Motor neuron (in vitro differentiated cells): Measurements from ENCODE around the gene MCAM. TPM values are rescaled to one million over a fixed set of nuclear protein-coding genes. Genes with fewer than 3 reads are reported as not detected.
A peak's percentile ranks its signal among the peaks of the same experiment; 100 is the strongest.

Experiments
- ATAC-seq, 8 experiments: fragments of 200-7000 bp; cut with Tn5 transposase; replicated peaks in 6 of 8; 2 replicates each; pipeline ENCODE4 v1.8.0; 2021; ENCODE audit warnings: mild to moderate bottlenecking in 8 of 8, moderate library complexity in 8 of 8
- H3K27ac ChIP-seq, 2 donors: fragments of 250-450 bp; sonication (Bioruptor Pico); 2 replicates each; pipeline ENCODE4 v1.9.0; 2021; ENCODE audit warnings: antibody characterized with exemption in 2 of 2, mild to moderate bottlenecking in 2 of 2, moderate library complexity in 1 of 2
- H3K4me1 ChIP-seq, 2 donors: fragments of 250-450 bp; sonication (Bioruptor Pico); replicated peaks in 1 of 2; 2 replicates each; pipeline ENCODE4 v1.6.1; 2021; ENCODE audit warnings: antibody characterized with exemption in 2 of 2, mild to moderate bottlenecking in 2 of 2, moderate library complexity in 1 of 2
- H3K4me3 ChIP-seq, 5 donors: fragments of 250-450 bp; sonication (Bioruptor Pico); 2 replicates each; pipeline ENCODE4 v1.9.0; 2021; ENCODE audit warnings: antibody characterized with exemption in 5 of 5, mild to moderate bottlenecking in 5 of 5, moderate library complexity in 4 of 5
- WGBS, 10 experiments: fragments of 450-650 bp; shearing (Covaris generic); methylation state at CpG; one replicate each; pipeline ENCODE4 v1.0.0; 2022; 5-methylcytosine and 5-hydroxymethylcytosine counted together
- in situ Hi-C, 9 experiments: fragments of 400-800 bp; cut with MboI; loops; one replicate each; pipeline ENCODE4 v1.15.0; 2021; ENCODE audit warnings: low sequenced_read_pairs in 9 of 9, low pct_unique_long_range_greater_than_20kb in 2 of 9; ENCODE audit not compliant: unreplicated experiment in 9 of 9
- total RNA-seq, 8 experiments: library from RNA; unstranded; fragments of 300-600 nt; gene quantifications; 2 replicates each; pipeline versions ENCODE4 v1.2.3 to v1.2.4, GENCODE V29; 2022

MCAM gene
- total RNA-seq, 8 experiments from 2014 or later: 2.0 to 78.9 (median 10.4) TPM

DNA sequence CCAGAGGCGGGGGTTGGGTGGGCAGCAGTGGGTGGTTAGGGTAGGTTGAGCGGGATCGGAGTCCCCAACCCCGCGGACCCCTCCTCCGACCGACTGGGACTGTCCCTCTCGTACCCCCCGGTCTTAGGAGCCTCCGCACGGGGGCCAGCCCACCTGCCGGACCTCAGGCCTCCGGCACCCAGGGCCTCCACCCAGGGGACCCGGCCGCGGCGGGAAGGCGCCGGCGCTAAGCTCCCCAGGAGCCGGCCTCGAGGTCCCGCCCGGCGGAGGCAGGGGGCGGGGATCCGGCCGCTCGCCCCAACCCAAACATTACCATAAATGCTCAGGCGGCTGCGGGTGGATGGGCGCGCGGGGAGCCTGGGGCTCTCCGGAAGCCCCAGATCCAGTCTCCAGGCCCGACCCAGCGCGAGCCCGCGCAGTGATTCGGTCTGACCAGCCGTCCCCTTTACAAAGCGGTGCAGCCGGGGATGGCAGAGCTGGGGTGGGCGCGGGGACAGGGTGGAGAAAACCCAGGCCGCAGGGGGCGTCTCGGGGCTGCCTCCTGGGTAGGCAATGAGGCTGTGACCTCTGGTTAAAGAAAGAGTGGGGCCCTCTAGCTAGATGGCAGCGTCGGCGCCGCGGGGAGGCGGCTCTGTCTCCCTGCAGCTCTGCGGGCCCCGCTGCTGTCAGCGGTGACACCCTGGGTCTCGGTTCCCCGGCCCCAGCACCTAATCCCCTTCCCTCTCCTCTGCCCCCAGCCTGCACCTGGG is 4.0 kb upstream of the MCAM start:
- no CpG with 5 or more reads among the region's 60 CpGs for WGBS, 10 experiments
- H3K27ac ChIP-seq: peak overlapping the region; percentile 23 to 55
- H3K4me1 ChIP-seq: peaks cover 43 to 51% of the 10 kb centered on the region in 2 donors
- H3K4me3 ChIP-seq: peak overlapping the region in 4 of 5 donors; percentile 1 to 18 (median 14)
- peak in 7 of 8 experiments; percentile 14 to 80 (median 44) for ATAC-seq
- in situ Hi-C loops: no loop called here

DNA sequence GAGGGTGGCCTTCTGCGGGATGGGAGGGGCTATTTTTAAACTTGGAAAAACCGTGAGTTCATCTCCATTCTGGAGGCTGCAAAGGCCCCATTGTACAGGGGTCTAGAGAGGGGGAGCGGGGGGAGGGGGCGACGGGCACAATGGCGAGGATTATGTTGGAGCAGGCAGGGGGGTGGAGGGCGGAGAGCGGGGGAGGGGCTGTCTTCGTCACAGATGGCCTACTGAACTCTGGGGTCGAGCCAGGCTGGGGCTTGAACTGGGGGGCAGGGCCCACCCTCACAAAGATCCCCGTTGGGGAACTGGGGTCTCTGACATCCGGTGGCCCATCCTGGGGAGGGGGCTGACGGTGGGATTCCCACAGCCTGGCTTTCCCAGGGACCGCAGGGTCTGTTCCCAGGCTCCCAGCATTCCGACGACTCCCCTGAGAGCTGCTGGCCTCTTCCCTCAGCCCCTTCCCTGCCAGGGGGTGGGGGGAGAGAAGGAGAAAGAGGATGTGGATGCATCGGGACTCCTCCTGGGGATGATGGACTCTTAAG is 3.4 kb upstream of the MCAM start:
- in situ Hi-C loops: no loop called here
- H3K4me3 ChIP-seq: peak overlapping the region in 3 of 5 donors; percentile 1 to 18 (median 18)
- ATAC-seq: peak in 4 of 8 experiments; percentile 3 to 20 (median 10)
- H3K27ac ChIP-seq: peak overlapping the region; percentile 1 to 23
- H3K4me1 ChIP-seq: peaks cover 49 to 57% of the 10 kb centered on the region in 2 donors
- 10 to 80% methylated on average over 1 to 2 of the region's 17 CpGs; no CpG with 5 or more reads in 8 of the 10 experiments for WGBS, 10 experiments

DNA sequence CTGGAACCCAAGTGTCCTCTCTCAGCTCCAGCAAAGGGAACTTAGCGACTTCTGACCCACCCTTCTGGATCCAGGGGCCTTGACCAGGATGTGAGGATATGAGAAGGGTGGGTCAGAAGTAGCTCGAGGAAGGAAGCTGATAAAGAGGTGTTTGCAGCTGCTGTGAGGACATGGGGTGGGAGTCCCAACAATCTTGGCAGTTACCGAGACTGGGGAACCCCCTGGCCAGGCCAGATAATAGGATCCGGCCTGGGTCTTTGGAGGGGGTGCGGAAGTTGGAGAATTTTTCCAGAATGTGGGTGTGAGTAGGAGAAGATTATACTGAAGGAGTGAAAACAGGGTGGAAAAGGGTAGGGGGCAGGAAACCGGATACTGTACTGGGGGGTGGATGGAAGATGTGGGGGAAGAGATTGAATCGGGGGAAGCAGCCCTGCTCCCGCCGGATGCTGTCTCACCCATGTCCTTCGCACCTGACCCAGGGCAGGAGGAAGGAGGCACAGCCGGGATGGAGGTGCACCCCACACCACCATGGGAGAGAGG is 2.8 kb upstream of the MCAM start:
- WGBS, 10 experiments: 43 to 67% (median 61%) methylated on average over 1 to 3 of the region's 11 CpGs; no CpG with 5 or more reads in 7 of the 10 experiments
- ATAC-seq: no peak
- Histone ChIP-seq H3K4me1 (peaks cover 53 to 60% of the 10 kb centered on the region in 2 donors), H3K27ac (no peak overlapping the region), H3K4me3 (no peak overlapping the region)
- in situ Hi-C loops: no loop called here

DNA sequence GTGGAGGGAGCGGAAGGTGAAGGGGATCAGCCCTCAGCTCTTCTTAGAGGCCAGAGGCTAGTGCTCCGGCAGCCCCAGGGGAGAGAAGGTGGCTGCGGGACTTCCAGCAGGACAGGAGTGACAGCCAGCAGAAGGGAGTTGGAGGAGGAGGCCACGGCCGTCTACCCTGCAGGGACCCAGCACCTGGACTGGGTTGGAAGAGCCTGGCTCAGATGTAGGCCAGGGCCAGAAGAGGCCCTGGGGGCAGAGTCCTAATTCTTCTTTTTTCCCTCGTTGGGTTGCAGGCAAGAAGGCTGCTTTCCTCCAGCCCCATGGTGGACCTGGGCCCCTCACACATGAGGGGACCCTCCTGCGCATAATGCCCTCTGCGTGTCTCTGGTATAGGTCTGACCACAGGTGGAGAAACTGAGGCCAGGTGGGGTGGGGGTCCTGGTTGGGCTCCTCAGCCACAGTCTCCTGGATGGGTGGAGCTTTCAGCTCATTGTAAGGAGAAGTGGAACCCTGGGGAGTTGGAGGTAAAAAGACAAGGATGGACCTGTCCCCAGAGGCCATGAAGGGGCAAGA is 2.3 kb upstream of the MCAM start:
- Histone ChIP-seq H3K27ac (no peak overlapping the region), H3K4me3 (no peak overlapping the region), H3K4me1 (peaks cover 53 to 60% of the 10 kb centered on the region in 2 donors)
- ATAC-seq: no peak
- in situ Hi-C loops: no loop called here
- 60 to 100% (median 95%) methylated on average over 1 to 2 of the region's 8 CpGs; no CpG with 5 or more reads in 6 of the 10 experiments for WGBS, 10 experiments

DNA sequence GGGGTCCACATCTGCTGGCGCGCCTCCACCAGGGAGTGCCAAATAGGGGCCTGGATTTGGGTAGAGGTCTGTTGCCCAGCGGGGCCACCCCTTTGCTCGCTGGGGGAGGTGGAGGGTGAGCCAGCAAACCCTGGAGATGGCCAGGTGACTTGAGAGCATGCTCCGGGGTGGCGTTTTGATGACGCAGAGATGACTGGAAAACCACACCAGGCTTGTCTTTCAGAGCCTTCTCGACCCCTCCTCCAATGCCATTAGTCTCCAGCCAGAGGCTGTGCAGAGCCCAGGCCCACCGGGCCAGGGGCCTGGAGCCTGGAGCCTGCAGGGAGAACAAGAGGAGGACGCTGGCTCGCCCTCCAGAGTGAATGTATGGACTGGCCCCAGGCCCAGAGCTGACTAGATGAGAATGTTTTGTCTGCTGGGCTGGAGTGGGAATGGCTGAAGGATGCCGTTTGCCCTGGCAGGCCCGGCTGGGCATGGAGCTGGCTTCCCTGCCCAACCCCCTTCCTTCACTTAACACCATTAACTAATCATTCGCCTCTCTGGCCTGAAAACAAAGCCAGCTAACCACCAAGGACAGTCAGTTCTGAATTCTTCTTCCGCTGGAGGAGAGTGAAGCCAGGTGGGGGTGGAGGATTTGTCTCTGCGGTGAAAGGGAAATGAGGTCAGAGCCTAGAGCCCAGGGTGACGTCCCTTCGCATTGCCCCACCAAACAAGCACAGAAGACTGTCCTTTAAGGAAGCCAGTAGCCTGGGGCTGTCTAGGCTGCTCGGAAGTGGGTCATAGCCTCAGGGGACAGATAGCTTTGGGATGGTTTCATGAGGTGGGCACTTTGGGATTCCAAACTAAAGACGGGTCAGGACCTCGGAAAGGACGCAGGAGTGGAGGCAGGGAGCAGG is 1.6 kb upstream of the MCAM start:
- 27 to 80% (median 63%) methylated on average over 2 to 15 of the region's 22 CpGs; no CpG with 5 or more reads in 2 of the 10 experiments for WGBS, 10 experiments
- Histone ChIP-seq H3K4me3 (no peak overlapping the region), H3K4me1 (peaks cover 50 to 55% of the 10 kb centered on the region in 2 donors), H3K27ac (no peak overlapping the region)
- in situ Hi-C loops: no loop called here
- no peak for ATAC-seq

DNA sequence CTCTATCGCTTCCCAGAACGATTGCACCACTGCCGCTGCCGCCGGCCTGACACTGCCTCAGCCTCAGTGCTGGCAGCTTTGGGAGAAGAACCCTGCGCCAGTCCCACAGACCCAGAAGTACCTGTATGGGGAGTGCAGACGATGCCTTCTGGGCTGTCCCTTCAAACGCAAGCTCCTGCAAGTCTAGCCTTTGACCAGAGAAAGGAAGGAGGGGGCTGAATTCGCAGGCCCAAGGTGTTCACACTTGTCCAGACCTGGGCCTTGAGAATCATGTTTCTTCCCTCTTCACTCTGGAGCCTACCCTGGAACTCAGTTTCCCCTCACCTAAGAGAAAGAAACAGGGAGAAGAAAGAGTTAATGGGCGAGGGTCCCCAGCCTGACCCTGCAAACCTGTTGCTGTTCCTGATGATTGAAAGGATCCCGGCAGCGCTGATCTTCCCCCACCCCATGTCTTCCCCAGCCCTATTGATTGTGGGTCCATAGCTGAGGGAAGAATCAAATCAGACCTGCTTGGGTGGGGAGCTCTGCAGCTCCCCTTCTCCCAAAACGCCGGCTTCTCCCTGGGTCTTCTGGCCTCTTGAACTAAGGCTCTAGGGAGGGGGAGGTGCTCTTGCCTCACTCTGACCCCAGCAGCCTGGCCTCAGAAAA is 786 bp upstream of the MCAM start:
- Histone ChIP-seq H3K4me1 (peaks cover 50 to 55% of the 10 kb centered on the region in 2 donors), H3K4me3 (peak overlapping the region in 2 of 5 donors; percentile 53 to 81), H3K27ac (no peak overlapping the region)
- in situ Hi-C loops: no loop called here
- no peak for ATAC-seq
- 23 to 100% (median 65%) methylated on average over 1 to 8 of the region's 14 CpGs; no CpG with 5 or more reads in 2 of the 10 experiments for WGBS, 10 experiments

DNA sequence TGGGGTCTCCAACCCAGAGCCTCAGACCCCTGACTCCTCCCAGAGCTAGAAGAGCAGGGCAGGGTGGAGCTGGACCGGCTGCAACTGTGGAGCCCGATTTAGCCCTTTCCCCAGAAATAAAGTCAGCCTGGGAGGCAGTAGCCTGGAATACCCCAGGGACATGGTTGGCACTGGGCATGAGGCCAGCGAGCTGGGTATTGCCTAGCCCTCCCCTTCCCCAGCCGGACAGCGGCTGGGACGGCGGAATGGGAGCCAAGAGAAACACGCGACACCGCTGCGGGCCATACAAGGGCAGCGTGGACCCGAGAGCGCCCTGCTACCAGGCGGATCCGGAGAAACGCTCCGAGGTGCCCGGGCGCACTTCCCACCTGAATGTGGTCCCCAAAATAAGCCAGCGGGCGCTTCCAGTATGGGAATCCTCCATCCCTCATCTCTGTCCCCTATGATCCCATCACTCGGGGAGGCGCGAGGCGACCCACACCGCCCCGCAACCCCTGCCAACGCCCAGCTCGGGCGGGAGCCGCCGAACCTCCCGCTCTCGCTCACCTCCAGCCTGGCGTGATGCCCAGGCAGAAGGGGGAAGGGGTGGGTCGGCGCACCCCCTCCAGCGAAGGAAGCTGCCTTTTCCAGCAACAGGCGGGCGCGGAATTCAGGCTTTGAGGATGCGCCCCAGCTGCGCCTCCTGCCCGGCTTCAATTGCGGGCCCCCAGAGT is 758 bp downstream of the MCAM start:
- Histone ChIP-seq H3K4me3 (peak overlapping the region; percentile 32 to 81 (median 38)), H3K27ac (no peak overlapping the region), H3K4me1 (peaks cover 46 to 52% of the 10 kb centered on the region in 2 donors)
- ATAC-seq: peak in 6 of 8 experiments; percentile 0 to 31 (median 7)
- whole genome bisulfite sequencing, 10 experiments: 0 to 3% (median 0%) methylated on average over 1 to 5 of the region's 46 CpGs; no CpG with 5 or more reads in 5 of the 10 experiments
- in situ Hi-C loops: no loop called here

DNA sequence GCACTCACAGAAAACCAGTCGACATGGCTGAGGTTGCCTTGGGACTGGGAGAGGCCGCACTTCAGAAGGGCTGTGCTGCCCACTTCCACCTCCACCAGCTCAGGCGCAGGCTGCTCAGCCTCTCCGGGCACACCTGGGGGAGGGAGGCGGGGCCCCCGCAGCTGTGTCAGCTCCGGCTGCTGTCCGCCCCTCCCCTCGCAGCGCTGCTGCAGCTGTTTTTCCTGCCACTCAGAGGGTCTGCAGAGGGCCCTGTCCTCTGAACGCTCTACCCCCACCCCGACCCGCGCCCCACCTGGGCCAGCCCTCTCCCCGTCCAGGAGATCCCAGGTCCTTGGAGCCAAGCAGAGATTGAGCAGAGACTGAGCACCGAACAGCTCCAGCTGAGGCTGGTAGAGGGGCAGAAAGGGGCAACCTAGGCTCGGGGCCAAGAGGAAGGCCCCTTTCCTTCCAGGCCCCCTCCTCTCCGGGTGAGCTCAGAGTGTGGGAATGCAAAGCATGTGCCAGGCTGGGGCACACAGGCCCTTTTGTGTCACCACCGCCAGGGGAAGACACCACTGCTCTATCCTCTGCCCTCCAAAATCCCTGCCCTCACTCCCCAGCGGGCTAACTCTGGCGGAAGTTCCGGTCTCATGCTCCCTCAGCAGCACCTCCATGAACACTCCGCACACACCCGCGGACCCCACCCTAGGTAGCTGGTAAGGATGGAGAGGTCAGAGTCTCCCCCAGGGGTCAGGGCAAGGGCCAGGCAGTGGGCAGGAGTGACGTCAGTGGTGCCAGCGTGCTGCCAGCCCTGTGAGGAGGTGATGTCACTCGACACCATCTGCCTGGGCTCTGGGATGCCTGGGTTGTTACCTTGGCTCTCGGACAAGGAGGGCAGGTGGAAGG is 1.6 kb downstream of the MCAM start:
- H3K27ac ChIP-seq: no peak overlapping the region

DNA sequence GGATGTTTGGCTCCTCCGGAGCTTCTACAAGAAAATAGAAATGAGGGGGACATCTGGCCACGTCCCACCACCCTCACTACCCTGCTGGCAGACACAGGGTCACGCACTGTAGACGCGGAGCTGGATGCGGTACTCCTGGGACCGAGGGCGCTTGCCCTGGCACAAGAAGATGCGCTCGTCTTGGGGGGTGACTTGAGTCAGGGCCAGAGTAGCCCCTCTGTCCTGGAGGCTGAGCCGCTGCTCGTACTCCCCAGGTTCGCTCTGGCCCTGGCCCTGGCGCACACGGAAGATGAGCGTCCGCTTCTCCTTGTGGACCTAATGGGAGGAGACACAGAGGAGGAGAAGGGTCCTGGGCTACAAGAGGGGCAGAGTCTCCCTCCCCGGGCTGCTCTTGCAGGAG is 2.2 kb downstream of the MCAM start:
- Histone ChIP-seq H3K4me1 (peaks cover 34 to 37% of the 10 kb centered on the region in 2 donors), H3K27ac (no peak overlapping the region), H3K4me3 (no peak overlapping the region)
- WGBS, 10 experiments: 87% methylated on average over 4 of the region's 18 CpGs; no CpG with 5 or more reads in 9 of the 10 experiments
- in situ Hi-C loops: no loop called here
- no peak for ATAC-seq

More for the DNA sequence above, 1.6 kb downstream of the MCAM start:
- WGBS, 10 experiments: 0 to 40% (median 10%) methylated on average over 1 to 5 of the region's 29 CpGs; no CpG with 5 or more reads in 5 of the 10 experiments
- peak overlapping the region; percentile 32 to 81 (median 38) for H3K4me3 ChIP-seq
- in situ Hi-C loops: no loop called here
- ATAC-seq: peak in 4 of 8 experiments; percentile 7 to 30 (median 16)
- H3K4me1 ChIP-seq: peaks cover 40 to 44% of the 10 kb centered on the region in 2 donors

DNA sequence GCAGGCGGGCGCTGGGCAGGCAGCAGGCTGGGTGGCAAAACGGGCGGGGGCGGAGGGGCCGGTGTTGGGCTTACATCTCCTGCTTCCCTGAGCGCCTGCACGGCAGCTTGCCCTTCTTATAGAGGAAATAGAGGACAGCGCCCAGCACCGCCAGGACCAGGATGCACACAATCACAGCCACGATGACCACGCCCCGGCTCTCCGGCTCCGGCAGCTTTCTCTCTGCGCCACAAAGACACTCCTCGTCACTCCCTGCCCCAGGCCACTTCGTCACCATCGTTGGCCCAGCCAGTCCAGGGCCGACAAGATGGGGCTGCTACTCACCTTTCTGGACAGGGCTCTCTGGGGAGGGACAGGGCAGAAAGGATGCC is 6.3 kb downstream of the MCAM start:
- no peak for ATAC-seq
- WGBS, 10 experiments: 60 to 90% methylated on average over 1 to 8 of the region's 20 CpGs; no CpG with 5 or more reads in 8 of the 10 experiments
- no peak overlapping the region for H3K27ac ChIP-seq
- H3K4me1 ChIP-seq: peaks cover 7 to 8% of the 10 kb centered on the region in 2 donors
- H3K4me3 ChIP-seq: no peak overlapping the region
- in situ Hi-C loops: no loop called here
